Panc1 (cell line): ENCODE results near the gene PIAS1.

ENCODE experiments used
- CTCF ChIP-seq: fragments of 450-650 bp; IDR thresholded peaks from 2 replicates; pipeline ENCODE4 v1.5.1; 2017; ENCODE audit warnings: mild to moderate bottlenecking
- POLR2AphosphoS5 ChIP-seq: IDR thresholded peaks from 2 replicates; pipeline ENCODE4 v1.6.1; 2012; ENCODE audit warnings: mild to moderate bottlenecking, low read depth, low read length, moderate library complexity
- REST ChIP-seq, 2 experiments: IDR thresholded peaks; 2 replicates each; pipeline ENCODE4 v1.6.1; 2011 to 2012; ENCODE audit warnings: low read depth in 2 of 2, control low read depth in 1 of 2, low read length in 1 of 2, mild to moderate bottlenecking in 1 of 2, moderate library complexity in 1 of 2; ENCODE audit not compliant: insufficient read depth in 1 of 2

- TF ChIP-seq POLR2AphosphoS5 (no peak), CTCF (no peak), REST (IDR thresholded peaks at IDR 0.05; ENCODE audit: insufficient read depth in 1 of 2, low read depth in 2 of 2, low read length in 1 of 2) (no peak)
Observed at GRCh38 chr15:68143129-68143528, 89.0 kb downstream of the PIAS1 start.
